ENCODE results near the gene GRM7.

The GRM7 gene

DNA sequence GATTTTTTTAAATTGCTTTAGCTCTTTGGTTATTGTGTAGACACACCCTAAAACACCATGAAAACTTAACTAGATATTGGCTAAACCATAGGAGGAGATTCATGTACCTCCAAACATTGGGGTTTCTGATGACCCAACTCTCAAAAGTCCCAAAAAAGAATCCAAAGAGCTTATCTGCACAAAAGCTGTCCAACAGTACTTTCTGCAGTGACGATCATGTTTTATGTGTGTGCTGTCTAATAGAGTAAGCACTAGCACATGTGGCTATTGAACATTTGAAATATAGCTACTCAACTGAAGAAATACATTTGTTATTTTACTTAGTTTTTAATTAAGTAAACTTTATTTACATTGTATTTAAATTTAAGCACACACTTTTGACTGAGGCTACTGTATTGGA lies 822.5 kb downstream of the GRM7 start:
- DNase-seq: no peak

DNA sequence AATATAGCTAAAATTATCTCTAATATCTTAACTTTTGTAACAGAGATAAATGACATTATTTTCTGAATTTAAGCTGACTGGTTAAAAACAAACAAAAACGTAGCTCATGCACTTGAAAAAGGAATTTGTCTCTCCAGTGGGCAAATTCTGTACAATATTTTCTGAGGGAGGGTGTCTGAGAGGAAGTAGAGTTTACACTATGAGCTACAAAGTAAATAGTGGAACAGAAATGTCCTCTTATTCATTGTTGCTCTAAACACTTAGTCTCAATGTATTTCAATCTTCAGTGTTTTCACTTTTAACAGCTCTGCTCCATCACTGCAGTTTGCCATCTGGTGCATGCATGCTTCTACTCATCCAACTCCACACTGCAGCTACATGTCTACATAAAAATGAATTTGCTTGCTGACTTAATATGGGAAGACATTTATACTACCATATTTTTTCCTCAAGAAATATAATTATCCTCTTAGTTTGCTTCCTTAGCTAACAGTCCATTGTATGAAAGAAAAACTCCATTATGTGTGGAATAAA lies 823.3 kb downstream of the GRM7 start:
- DNase-seq: no peak

DNA sequence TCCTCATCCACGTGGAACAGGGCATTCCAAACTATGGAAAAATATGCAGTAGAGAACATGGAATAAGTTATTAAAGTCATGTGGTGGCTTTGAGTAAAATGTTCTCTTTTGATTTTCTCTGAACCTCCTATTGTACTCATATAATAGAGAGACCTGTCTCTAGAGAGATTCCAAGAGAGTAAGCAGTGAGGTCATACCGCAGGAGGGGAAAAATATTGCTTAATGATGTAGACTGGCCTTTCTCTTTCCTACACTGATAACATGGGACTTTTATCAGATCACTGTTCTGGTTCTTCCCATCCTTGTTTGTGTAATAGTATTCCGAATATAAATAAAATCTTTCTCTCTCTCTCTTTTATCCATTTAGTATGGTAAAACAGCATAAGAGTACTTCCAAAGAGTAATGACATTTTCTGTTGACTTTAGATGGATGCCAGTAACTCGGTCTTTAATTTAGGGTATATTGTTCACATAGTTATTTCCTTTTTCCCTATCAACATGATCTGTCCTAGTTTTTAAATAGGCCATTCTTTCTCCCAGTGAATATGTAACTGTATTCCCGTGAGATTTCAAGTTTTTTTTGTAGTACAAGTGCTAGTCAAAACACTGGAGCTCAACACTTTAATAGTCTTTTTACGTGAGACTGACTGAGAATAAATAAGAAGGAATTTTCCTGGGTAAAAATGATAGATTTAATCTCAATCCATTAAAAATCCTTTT lies 826.7 kb downstream of the GRM7 start:
- DNase-seq: no peak

DNA sequence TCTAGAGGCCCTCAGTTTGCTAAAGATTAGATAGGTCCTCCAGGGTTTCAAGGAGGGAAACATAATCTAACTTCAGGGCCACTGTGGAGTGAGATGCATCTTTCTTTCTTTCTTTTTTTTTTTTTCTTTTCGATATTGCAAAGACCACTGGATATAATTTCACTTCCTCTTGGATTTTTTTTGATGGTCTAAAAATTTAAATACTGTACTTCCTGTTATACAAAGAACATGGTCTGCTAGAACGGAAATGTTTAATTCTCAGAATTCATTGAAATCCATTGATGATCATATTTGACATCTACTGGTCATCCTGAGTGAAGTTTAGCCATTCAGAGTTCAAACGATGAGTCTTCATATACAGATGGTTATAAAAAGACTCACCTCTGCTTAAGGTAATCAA lies 832.0 kb downstream of the GRM7 start:
- DNase-seq: no peak

DNA sequence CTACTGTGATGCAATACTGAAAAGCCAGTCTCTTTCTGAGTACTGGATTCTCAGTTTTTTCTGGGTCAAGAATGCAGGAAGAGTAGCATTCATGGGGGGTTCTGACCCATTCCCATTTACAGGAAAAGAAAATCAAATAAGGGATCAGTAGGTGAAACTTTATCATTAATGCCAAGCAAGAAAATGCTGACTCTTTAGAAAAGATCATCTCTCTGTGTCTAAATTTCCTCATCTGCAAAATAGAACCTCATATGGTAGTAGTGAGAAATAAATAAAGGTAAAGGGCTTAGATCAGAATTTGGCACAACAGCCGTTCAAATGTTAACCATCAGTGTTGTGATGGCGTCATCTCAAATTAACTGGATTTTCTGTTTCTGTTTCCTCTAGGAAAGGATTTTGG lies 833.1 kb downstream of the GRM7 start:
- DNase-seq: no peak

DNA sequence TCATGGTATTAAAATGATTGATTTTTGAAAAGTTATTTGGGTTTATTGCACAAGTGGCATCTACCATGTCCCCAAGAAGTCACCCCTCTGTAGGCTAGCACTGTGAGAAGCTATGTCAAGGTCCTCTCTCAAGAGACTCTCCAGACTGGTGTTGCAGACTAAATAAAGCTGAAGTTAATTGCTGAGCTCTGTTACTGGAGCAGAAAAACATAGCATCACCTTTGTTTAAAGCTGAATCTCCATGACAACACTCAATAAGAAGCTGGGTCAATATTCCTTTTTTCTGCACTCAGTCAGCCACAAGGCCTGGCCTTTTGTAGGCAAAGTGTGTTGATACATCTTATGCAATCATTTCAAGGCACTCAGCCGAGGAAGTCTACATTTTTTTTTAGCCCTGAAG lies 834.1 kb downstream of the GRM7 start:
- no peak for DNase-seq

DNA sequence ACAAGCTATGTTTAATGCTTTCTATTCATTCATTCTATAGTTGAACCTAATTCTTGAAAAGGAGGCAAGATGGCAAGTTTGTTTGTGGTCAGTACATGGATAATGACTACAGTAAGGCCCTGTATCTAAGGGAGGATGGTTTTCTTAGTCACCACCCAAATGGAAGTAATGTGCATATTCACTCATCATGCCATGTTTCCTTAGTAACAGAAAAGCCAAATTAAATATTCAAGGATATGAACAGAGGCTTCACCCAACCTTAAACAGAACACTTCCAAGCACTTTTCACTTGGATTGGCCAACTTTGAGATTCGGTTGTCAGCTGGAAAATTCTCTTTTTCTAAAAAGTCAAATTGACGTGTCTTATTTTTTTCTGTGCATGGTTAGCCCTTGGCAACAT lies 835.4 kb downstream of the GRM7 start:
- DNase-seq: no peak

DNA sequence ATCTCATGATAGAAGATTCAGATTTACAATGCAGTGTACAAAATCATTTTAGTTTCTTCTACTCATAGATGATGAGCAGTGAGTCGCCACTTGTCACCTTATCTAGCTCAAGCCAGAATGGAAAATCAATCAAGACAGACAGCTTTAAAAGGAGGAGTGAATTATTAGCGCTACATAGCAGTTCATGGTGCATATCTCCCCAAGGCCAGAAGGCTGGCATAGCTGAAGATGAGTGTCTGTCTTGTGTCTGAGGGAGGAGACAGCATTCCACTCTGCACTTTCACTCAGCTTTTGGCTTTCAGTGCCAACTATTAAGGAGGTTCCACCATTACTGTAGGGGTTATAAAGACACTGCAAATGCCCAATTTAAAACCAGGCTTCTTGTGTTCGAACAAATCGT lies 836.6 kb downstream of the GRM7 start:
- no peak for DNase-seq

DNA sequence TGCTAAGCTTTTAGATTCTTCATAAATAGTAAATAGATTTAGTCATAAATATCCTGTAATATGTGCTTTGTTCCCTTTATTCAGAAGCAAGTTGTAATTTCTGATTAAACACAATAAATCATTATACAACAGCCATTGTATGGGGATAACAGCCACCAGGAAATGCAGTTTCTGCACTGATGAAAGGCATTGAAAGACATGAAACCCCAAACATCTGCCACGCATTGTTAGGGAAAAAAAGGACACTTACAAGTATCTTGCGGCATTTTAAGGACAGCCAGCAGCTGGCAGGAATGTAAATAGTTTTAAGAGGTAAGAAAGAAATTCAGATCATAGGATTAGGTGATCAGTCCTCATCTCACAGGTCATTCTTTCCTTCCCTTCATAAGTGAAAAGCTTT lies 839.6 kb downstream of the GRM7 start:
- DNase-seq: no peak

DNA sequence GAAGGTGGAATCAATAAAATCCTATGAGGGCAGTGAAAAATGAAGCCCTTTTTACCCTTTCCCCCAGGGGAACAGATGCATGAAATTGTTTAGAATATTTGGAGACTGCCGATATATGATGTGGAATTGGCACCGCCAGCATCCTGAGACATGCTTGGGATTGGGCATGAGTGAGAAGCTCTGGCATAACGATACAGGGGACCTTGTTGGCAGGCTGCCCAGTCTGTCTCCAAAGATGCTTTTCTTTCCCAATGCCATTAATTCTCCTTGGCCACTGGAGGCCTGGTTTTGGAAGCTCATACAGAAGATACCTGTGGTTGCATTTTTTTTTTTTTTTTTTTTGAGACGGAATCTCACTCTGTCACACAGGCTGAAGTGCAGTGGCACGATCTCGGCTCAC lies 840.1 kb downstream of the GRM7 start:
- no peak for DNase-seq

DNA sequence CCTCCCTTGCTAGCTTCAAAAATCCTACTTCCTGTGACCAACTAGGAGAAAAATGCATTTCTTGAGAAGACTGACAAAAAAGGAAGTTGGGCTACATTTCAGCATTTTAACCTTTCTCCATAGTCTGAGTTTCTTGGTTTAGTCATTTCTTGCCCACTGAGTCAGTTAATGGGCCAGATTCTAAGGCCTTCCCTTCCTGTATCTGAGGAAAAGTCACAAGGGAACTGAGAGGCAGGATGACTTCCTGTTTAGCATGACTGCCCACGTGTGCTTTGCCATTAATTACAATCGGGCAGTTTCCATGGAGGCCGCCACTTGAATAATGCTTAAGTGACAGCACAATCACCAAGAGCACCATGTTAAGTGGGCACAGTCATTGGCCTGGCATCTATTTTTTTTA lies 846.3 kb downstream of the GRM7 start:
- no peak for DNase-seq

DNA sequence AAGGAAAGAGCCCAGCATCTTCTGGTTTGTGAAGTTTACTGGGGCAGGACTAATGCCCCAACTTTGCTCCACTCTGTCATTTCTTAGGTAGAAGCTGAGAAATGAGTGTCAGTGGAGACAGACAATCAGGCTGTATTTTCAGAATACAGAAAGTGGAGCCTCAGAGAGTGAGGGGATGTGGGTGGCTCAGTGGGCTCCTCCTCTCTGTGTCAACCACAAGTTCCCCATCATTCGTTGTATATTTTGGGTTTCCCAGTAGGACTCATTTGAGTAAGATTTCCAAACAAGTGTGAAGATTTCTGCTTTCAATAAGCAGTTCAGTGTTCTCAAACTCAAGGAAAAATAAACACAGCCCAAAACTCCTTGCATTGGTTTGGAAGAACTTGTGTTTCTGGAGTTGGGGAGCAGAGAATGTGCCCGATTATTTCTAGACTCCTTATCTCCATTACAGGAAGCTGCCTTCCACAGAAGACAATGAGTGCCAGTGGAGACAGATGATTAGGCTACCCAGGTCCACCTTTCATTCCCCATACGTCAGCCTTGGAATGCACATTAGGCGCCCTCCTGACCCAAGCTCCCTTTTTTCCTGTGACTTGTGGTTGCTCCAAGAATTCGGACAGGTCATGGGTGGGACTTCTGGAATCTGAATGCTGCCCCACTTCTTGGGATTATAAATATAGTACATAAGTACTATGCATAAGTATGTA lies 848.6 kb downstream of the GRM7 start:
- no peak for DNase-seq

DNA sequence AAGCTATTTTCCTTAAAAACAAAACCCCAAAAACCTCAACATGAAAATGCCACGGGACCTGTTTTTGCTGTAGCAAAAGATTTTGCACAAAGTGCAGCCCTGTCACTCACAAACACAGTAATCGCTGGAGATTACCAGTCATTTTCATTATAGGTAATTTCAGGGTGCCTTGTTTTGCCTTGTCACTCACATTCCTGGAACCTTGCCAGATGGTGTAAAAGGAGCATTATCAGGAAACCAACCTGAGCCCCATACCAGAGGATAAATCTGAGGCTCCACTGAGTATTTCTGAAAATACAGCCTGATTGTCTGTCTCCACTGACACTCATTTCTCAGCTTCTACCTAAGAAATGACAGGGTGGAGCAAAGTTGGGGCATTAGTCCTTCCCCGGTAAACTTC lies 849.4 kb downstream of the GRM7 start:
- no peak for DNase-seq

DNA sequence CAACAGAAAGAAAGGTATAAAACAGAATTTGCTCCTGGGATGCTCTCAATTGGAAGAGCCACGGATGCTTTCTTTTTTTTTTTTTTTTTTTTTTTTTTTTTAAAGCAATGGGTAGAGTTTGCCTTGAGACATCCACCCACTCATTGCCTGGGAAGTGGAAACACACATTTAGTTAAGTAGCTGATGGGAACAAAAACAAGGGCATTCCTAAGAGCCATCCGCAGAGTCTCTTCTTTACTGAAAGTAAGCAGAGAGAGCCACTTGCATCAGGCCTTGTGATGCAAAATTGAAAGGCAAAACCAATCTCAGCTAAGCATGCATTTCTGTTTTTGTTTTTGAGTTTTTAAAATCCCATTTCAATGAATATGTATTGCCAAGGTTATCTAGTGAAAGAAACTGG lies 852.8 kb downstream of the GRM7 start:
- DNase-seq: no peak

DNA sequence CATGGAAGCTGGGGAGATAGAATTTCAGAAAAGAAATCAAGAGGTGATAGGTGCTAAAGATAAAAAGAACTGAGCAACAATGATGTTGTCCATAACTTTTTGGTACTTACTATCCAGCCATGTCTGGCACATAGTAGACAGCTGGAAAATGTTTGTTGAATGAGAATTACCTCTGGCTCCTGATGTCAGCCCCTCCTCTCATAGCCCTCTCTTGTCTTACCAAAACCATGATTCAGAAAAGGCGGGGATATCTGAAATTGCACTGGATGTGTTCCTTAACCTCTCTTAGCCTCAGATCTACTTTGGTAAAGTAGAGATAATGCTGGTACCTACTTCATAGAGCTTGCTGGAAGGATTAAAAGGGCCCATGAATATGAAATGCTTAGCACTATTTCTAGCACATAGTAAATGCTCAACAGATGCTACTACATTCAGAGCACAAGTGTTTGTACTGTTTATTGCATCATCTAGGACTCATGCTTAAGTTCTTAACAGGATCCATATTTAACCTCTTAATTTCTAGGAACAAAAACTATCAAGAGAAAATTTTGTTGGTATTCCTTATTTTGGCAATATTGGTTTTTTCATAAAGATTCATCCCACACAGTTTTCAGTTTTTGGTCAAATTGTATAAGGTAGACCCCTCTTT lies 859.9 kb downstream of the GRM7 start:
- no peak for DNase-seq

DNA sequence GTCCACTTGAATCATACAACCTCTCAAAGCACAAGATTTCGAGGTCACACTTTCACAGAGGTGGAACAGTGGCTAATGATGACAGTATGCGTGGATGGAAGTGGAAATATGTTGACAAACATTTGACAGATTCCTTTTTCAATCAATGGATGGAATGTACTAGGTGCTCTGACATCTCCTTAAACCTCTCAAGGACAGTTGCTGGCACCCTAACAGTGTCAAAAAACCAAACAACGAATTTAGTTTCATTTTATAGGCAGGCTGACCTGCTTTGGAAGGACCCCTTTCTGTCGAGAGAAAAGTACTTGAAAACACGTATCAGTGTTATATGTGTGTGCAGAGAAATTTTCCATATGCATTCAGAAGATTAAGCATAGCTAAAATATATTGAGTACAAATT lies 861.0 kb downstream of the GRM7 start:
- DNase-seq: no peak

DNA sequence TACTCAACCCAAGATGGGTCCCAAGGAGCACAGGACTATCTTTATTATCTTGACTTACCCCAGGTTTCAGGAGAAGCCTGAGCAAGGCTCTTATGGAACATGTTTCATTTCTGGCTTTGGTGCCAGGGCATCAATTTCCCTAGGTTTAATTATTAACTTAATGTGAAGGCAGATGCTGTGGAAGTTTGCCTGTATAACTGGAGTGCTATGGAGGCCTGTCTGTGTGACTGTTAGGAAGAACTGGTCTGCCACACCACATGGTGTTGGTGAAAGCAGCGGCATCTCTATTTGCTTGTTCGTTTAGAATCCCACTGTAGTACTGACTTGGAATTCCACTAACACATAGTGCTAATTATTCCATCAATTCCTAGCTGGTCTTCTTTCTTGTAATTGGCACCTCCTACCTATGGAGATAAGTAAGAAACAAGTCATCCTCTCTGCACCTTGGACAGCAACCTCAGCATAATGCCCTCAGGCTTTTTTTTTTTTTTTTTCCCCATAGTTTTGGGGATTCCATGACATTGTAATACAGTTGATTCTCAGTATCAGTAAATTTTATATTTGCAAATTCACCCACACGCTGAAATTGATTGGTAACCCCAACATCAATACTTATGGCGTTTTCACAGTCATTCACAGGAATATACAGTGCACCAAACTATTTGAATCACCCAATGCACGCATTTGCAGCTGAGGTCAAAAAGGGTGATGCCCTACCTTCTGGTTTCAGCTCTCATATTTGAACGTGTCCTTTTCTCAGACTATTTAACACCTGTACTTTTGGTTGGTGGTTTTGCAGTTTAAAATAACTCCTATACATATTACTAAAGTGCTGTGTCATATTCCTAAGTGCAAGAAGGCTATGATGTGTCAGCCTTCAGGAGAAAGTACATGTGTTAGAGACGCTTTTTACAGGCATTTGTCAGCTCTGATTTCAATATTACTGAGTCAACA lies 867.9 kb downstream of the GRM7 start:
- DNase-seq: no peak

DNA sequence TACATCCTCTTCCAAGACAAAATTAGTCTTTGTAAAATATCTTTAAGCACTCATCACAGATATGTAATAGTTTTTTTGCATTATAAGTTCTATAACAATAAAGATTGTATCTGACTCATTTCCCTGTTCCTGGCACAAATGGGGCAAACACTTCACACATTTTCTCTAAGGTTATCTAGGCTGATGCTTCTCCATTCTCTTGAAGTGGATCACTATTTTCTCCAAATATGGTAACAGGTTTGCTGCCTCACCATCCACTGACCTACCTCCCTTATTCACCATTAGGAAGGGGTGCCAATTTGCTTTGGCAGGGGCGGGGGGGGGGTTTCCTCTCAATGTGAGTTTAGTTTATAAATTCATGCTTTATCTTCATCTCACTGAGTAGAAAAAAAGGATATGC lies 873.0 kb downstream of the GRM7 start:
- no peak for DNase-seq

DNA sequence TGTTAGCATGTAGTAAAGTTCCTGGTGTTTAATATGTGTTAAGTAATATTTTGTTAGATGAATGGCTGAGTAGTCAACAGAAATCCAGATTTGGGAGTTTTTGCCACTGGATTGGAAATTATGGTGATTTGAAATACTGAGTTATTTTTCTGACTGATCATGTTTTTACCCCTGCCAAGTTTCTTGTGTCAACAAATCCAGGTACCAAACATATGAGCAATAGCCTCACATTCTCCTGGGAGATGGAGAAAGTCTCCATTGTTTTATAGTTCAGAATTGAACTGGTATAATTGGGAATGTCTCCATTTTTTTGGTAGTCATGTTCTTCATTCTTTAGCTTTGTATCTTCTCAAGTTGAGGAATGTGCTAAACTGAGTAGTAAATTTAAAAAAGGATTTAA lies 873.5 kb downstream of the GRM7 start:
- no peak for DNase-seq

DNA sequence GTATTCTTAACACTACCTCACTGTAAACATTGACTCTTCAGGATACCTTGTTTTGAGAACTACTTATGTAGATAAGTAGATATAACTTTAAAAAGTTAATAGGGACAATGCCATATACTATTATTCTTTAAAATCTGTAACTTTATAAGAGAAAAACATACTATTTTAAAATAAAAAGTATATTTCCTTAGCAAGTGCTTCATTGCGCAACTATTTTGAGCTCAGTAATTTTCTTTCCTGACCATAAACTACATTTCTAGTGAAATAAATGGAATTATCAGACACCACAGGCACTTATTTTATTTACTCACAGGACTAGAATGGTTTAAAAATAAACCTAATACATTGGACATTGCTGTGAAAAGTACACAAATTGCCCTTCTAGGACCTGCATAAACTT lies 876.3 kb downstream of the GRM7 start:
- DNase-seq: no peak

DNA sequence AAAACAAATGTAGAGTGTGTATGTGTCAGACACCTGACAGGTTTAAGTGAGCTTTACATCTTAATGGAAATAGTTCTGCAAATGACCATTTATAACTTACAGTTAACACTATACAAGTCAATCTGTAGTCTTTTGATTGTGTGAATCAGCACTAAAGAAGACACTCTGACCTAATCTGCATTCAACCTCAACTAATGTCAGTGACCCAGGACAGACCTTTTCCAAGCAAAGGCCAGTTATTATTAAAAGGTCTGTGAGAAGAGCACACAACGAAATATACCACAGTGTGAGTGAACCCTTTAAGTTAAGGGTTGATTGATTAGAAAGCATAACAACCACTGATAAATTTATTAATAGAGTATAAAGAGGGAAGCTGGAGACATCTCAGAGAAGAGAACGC lies 878.8 kb downstream of the GRM7 start:
- no peak for DNase-seq

DNA sequence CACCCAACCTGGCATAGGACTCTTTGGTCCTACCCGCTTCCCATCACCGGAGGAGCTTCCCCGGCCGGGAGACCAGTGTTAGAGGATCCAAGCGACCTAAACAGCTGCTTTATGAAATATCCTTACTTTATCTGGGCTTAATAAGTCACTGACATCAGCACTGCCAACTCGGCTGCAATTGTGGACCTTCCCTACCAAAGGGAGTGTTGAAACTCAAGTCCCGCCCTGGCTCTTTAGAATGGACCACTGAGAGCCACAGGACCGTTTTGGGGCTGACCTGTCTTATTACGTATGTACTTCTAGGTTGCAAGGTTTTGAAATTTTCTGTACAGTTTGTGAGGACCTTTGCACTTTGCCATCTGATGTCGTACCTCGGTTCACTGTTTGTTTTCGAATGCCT lies 879.5 kb downstream of the GRM7 start:
- no peak for DNase-seq

DNA sequence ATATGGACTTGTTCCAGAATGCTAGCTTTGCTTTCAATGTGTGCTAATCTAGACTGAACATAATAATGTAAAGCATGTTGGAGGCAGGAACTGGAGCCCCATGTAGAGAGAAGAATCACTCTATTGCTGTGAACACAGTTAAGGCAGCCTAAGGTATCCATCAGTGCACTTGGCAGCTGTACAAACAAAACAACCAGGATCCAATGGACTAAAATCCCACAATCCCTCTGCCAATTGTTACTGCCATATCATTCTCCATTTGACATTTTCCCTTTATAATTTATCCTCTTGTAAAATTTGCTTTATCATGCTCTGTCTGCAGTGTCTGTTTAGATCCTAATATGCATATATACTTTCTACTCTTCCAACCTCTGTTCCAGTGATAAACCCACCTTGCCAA lies 883.9 kb downstream of the GRM7 start:
- DNase-seq: no peak
